HG03175 (cell line): ENCODE data around the gene WFS1.

Experiments used
- ATAC-seq: cut with Tn5 transposase; IDR thresholded peaks from one replicate; pipeline ENCODE4 v1.9.1; 2021; ENCODE audit warnings: mild to moderate bottlenecking, moderate library complexity; ENCODE audit not compliant: unreplicated experiment

Gene WFS1

DNA sequence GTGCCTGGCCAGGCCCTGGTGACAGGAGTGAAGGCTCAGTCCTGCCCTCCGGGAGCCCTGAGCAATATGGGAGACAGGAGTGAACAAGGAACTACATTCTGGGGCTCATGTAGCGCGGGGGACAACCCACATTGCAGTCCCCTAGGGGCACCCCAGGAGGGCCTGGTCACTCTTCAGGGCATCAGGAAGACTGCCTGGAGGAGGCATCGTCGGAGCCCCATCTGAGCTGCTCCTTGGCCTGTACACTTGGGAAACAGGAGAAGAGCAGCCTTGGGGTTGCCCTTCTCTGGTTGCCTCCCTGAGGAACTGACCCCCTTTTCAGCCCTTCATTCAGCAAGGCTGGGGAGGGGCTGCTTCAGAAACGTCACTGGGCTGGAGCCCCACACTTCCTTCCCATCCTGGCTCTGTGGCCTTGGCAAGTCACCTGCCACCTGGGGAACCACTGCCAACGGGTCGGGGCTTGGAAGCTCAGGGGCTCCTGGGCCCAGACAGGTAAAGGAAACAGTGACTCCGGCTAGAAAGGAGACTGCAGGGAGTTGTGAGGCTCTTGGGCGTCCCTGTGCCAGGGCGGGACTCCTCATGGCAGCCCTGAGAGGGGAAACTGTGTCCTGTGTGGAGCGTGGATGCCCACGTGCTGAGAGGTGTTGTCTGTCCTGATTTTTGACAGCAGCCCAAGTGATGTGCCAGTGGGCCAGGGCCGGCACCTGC is 10.1 kb downstream of the WFS1 start:
- ATAC-seq = no peak

DNA sequence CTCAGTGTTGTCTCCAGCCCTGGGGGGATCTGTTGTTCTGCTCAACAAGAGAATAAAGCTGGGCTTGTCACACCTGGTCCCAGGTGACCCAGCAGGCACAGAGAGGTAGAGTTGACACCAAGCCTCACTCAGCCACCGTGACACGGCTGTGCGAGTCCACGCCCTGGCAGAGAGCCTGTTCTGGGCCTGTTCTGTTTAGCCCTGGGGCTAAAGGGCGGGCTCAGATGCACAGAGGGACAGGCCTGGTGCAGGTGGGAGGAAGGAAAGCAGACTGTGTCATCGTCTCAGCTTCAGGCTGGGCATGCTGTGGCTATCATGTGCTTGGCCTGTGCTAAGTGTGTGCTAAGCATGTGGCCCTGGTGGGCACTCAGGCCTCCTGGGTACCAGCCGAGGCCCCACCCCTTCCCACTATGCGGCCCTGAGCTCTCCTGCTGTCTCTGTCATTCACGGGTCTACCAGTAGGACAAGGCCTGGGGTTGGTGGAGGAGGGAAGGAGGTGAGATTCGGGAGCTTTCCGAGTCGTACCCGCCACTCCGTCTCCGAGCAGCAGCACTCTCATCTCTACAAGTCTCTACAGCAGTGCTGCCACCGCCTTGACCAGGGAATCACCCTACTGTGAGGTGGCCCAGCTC is 10.8 kb downstream of the WFS1 start:
- no peak for ATAC-seq

DNA sequence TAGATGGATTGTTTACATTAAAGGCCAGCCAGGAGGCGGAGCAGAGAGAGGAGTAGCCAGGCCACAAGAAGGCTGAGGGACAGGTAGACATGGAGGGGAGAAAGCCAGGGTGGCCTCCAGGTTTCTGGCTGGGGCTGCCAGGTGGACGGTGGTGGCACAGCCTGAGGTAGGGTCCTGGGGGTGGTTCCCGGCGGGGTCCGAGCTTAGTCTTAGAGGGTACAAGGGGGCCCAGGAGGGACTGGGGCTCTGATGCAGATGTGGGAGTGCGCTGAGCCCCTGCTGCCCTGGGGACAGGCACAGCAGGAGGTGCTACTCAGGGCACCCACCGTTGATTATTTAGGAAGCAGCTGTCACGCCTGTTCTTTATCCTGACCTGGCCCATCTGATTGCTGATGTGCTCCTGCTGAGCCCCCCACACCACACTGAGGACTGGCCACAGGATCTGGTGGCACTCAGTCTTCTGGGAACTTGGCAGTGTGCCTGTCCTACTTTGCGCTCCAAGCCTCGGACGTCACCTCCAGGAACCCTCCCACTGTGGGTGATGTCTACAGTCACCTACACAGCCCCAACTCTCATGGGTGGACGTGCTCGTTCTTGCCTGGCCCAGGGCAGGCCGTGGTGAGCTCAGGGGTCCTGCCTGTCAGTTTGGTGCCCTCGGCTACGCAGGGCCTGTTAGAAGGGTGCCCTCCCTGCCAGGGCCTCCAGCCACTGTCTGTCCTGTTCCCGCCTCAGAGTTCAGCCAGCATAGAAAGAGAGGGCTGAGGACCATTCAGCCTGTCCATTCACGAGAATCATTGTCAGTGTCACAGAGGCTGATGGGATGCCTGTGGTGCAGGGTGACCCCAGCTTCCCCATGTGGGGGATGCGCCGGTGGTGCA is 12.0 kb downstream of the WFS1 start:
- ATAC-seq = no peak

DNA sequence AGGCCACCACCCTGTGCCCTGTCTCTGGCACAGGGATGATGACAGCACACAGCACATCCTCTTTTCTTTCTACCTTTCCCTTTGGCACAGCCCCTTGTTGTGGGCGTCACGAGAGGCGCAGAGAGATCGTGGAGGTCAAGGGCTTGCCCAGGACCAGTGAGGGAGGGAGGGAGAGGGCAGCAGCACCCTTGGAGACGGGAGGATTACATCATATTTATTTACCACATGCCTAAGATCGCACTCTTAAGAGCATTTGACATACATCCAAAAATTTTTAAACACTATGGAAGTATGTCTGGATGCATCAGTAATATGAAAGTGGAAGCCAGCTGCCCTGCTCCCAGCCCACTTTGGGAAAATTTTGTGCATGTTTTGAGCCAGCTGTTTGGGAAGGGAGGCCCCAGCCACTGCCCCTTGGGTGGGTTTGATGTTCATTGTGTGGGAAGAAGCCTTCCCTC is 12.7 kb downstream of the WFS1 start:
- no peak for ATAC-seq

DNA sequence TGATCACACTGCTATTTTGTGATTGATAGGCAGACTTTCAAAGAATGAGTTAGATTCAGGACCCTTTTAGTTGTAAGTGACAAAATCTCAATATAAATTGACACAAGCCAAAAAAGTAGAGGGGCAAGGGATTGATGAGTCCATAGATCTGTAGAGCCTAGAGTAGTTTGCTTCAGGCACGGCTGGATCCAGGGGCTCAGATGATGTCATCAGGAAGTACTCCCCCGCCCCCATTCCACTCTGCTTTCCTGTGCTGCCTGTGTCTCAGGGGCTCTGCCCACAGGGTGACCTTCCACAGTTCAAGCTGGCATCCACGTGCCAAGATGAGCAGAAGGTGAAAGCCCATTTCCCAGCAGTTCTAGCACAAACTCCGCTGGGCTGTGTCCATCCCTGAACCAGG is 13.6 kb downstream of the WFS1 start:
- ATAC-seq = no peak

DNA sequence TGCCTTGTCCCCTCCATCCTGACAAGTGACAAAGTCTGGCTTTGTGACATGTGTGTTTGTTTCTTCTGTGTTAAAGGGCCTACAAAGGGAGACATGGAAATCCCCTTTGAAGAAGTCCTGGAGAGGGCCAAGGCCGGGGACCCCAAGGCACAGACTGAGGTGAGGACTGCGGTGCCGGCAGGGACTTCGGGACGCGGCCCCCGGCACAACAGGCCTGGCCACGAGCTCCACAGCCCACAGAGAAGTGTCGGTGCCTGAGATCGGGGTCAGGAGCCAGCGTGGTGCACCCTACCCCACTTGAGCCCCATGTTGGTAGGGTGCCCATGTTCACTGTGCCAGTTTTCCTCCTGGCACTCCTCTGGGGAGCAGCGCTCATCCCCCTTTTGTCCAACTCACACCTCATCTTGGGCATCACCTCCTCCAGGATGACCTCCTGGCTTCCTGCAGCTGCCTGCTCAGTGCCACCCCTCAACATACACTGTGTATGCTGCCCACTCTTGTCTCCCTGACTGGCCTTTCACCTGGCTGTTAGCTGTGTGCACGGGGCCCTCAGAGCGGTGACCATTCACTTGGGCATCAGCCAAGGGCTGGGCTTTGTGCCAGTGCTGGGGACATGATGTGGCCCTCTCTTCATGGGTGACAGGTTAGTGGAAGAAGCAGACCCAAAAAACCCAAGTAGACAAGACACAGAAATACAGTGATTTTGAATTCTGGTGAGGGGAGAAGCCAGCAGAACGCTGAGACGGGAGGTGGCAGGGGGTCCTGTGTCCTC is 17.6 kb downstream of the WFS1 start:
- ATAC-seq = no peak

DNA sequence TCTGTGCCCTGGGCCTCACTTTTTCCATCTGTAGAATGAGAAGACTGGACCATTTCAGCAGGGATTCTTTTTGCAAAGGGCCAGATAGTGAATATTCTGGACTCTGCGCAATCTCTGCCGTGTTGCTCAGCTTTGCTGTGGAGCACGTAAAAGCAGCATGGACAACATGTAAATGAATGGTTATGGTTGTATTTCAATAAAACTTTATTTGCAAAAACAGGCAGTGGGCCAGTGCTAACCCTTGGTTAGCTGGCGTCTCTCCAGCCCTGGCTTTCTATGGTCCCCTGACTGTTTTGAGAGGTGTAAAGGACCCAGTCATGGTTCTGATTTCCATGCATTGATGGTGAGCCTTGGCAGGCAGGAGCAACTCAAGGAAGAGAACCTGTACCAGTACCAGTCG is 18.7 kb downstream of the WFS1 start:
- ATAC-seq = no peak

DNA sequence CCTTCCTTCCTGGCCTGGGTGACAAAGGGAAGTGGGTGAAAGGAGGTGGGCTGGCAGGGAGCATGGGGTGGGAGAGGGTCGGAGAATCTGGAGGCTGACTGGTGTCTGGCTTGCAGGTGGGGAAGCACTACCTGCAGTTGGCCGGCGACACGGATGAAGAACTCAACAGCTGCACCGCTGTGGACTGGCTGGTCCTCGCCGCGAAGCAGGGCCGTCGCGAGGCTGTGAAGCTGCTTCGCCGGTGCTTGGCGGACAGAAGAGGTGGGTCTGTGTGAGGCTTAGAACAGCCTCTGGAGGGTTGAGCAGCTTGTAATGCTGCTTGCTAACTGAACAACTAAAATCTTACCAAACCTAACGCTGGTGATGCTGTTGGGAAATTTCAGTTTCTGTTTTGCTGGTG is 19.2 kb downstream of the WFS1 start:
- no peak for ATAC-seq

DNA sequence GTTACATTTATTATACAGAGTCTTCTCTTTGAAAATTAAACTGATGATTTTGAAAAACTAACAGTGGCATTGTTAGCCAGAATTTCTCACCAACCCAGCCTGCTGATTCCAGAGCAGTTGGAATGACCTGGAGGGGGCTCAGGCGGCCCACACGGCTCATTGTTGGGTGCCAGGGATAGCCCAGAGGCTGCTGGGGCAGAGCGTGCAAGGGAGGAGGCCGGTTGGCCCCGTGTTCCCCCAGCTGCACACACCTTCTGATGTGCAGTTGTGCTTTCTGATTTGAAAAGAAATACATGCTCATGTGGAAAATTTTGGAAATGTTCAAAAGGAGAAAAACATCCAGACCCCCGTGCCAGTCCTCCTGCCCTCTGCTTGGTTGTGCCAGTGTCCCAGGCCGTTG is 20.6 kb downstream of the WFS1 start:
- ATAC-seq = no peak

DNA sequence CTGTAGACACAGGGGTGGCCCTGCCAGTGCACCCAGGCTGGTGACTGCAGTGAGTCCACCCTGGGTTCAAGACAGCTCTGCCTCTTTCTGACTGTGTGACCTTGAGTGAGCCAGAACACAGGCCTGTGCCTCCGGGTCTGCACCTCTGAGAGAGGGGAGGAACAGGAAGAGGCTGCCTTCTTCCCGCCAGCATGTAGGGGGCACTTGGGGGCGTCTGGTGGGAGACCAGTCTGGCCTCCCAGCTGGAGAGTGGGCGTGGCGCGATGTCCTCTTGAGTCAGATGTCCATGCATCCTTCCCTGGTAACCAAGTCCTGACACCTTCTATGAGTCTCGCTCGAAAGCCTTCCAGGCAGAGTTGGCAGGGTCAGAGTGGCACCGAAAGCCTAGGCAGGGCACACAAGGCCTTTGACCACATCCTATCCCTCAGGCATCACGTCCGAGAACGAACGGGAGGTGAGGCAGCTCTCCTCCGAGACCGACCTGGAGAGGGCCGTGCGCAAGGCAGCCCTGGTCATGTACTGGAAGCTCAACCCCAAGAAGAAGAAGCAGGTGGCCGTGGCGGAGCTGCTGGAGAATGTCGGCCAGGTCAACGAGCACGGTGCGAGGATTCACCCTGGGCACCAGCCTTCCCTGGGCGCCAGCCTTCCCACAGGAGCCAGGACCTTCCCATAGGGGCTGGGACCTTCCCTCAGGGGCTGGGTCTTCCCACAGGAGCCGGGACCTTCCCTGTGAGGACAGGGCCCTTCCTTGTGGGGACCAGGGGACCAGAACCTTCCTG is 21.3 kb downstream of the WFS1 start:
- ATAC-seq = no peak

DNA sequence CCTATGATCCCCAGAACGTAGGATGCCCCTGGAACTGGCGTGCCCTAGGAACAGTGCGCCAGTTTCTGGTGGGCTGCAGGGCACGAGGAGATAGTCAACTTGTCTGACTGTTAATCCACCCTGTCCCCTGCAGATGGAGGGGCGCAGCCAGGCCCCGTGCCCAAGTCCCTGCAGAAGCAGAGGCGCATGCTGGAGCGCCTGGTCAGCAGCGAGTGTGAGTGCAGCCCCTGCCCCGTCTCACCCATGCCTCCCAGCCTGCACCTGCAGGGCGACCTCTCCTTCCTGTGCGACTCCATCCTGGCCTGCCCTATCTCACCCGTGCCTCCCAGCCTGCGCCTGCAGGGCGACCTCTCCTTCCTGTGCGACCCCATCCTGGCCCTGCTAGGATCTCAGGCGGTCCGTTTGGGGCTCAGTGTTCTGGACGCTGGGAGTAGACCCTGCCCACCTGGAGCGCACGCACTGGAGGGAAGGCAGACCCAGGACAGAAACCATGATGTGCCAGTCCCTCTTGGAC is 22.2 kb downstream of the WFS1 start:
- no peak for ATAC-seq

DNA sequence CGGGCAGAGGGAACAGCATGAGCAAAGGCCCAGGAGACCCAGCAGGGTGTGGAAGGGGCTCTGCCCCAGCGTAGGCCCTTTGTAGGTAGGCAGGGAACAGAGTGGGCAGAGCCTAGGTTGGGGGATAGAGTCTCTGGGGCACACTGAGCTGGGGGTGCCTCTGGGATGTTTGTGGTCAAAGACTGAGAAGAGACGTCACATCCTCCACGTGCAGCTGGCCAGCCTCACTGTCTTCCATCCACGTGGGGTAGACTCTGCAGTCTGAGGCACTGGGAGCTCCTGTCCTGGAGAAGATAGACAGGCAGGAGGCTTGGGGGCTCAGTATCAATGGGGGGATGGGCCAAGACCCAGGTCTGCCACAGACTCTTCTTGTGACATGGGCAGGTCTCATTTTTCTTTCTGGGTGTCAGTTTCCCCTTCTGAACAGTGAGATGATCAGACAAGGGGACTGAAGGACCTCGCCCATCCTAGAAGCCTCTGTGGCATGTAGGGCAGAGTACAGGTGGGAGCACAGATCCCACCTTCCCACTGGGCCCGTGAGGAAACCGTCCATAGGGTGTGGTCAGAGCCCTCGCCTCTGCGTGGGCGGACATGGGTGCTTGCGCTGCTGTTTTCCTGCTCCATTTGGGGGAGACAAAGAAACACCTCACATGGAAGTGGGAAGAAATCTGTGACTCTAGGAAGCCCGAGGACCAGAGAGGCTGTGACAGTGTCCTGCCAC is 22.9 kb downstream of the WFS1 start:
- ATAC-seq = no peak

DNA sequence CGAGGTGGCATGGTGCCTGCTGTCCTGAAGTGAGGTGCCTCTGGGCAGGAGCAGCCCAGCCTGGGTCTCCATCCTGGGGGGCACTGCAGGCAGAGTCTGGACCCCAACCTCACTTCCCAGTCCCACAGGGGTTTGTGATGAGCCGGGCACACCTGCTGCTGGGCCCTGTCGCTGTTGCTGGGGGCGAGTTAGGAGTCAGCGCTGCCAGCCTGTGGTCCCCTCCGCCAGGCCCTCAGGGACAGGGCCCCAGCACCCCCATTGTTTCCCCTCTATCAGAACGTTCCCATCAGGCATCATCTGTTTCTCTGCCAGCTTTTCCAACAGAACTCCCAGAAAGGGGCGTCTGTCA is 23.4 kb downstream of the WFS1 start:
- no peak for ATAC-seq

DNA sequence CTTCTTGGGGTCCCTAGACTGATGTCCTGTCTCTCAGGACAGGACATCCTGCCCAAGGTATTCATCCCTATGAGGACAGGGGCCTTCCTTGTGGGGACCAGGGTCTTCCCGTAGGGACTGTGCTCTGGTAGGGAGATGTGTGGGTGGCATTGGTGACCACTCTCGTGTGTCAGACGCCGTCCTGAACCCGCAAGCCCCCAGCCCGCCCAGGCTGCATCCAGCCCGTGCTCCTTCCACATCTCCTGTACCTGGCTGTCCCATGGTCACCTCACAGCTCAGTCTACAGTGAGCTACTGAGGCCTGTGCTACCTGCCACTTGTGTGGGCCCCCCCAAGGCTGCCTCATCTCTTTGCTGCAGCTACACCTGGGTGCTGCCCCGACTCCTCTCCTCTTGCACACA is 24.0 kb downstream of the WFS1 start:
- ATAC-seq = no peak

DNA sequence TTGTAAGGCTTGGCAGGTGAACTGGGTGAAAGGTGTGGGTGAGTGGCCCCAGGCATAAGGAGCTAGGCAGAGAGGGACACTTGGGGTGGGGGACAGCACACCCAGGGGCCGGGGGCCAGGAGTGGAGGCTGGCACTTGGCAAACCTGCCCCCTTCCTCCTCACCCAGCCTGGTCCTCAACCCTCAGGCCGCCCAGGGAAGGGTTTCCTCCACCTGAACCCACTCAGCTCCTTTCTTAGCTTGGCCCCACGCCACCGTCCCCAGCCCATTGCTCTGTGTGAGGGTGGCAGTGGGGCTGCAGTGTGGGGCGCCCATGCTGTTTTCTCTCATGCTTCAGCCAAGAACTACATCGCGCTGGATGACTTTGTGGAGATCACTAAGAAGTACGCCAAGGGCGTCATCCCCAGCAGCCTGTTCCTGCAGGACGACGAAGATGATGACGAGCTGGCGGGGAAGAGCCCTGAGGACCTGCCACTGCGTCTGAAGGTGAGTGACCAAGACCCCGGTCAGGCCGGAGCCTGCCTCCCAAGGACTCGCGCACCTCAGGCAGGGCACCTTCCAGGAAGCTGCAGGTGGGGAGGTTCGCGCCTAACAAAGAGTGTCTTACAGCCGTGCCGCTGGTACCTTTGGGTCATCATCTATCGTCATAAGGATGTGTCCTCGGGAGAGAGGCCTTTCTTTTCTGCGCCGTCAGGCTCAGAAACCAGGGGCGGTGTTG is 25.2 kb downstream of the WFS1 start:
- no peak for ATAC-seq

DNA sequence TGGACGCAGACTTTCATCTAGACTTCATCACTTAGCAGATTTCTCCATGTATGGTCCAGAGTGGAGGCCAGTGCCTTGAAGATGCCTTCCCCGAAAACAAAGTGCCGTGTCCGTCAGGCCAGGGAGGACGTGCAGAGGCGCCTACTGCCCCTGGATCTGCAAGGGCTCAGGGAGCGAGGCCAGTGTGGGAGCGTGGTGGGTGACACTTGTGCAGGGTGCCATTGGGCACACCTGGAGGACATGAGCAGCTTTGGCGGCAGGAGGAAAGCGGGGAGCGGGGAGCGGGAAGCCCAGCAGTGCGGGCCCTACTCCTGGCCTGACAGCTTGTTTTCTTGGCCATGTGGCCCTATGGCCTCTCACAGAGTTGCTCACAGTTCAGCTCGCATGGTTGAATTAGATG is 25.8 kb downstream of the WFS1 start:
- ATAC-seq = no peak

DNA sequence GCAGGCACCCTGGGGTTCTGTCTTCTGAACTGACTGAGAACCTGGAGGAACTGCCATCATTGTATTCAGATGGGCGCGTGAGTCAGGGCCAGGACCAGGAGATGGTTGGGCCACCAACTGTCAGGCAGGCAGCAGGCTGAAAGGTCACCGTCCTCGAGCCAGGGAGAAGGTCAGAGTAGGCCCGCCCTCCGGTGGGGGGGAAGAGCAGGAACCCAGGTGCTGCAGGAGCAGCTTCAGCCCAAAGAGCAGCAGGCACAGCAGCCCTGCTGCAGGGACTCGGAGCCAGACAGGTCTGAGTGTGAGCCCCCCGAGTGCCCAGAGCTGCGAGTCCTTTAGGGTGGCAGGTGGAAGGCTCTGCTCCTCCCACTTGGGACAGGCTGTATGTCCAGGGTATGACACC is 26.4 kb downstream of the WFS1 start:
- no peak for ATAC-seq

DNA sequence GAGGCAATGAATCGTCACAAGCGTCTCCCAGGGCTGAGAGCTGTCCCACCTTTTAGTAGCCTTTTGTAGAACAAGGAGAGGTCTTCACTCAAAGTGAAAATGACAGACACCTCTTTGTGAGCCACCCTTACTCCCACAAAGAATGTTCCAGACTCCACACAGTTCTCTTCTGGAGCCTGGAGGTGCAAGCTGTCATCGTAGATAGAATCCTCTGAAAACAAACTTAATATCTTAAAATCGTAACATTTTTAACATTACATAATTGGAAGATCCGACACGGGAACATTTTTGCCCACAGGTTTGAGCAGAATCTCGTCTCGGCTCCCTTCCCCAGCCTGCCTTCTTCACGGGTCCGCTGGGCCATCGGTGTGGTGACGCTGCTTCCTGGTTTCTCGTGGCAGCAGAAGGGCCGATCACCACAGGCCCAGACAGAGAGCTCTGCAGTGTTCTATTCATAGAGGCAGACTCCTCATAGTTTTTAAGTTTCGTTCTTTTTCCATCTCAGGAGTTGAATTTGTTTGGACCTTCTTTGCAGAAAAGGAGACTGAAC is 27.7 kb downstream of the WFS1 start:
- no peak for ATAC-seq

DNA sequence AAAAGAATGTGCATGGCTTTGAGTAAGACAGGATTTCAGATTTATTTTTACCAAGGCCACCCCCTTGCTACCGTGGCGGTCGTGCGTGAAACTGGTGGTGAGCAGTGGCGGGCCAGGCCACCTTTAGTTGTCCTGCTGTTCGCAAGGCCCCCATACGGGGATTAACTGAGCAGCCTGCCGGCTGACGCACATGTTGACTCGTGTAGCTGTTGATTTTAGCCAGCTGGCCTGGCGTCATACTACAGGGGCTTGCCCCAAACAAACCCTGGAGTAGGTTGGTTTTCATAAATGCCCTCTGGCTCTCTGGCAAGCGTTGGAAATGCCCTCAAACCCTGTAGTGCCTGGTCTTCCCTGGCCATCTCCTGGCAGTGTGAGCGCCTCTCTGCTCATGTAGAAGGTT is 28.4 kb downstream of the WFS1 start:
- ATAC-seq = no peak
